Lower lobe of right lung (tissue), 2 donors: ENCODE data around the gene SH3GL1. TPM values are rescaled to one million over a fixed set of nuclear protein-coding genes. Genes with fewer than 3 reads are reported as not detected.

Experiments
- ATAC-seq, 2 donors: fragments of 200-7000 bp; cut with Tn5 transposase; one replicate each; pipeline ENCODE4 v1.9.1; 2020 to 2022; ENCODE audit warnings: mild to moderate bottlenecking in 2 of 2, moderate library complexity in 2 of 2
- DNase-seq: peaks from one replicate; pipeline ENCODE4 v3.0.0-alpha.2; 2020
- H3K27ac ChIP-seq: fragments of 200-600 bp; one replicate; pipeline ENCODE4 v1.8.0; 2022
- H3K27me3 ChIP-seq: fragments of 200-600 bp; one replicate; pipeline ENCODE4 v1.8.0; 2022; ENCODE audit warnings: low read depth
- H3K36me3 ChIP-seq: fragments of 200-600 bp; one replicate; pipeline ENCODE4 v1.8.0; 2022; ENCODE audit warnings: mild to moderate bottlenecking
- H3K4me1 ChIP-seq: fragments of 200-600 bp; one replicate; pipeline ENCODE4 v1.8.0; 2022
- H3K4me3 ChIP-seq: fragments of 200-600 bp; one replicate; pipeline ENCODE4 v1.8.0; 2022; ENCODE audit warnings: mild to moderate bottlenecking
- H3K9me3 ChIP-seq: fragments of 200-600 bp; one replicate; pipeline ENCODE4 v1.8.0; 2022
- intact Hi-C: fragments of 100-400 bp; cut with DNase I; formaldehyde crosslinking; loops from one replicate; pipeline ENCODE4 v1.11.0; 2022
- total RNA-seq: library from RNA; stranded (reverse); fragmentation: NEBNext Ultra II Directional; extraction: Animal tissue kit (Norgen Biotek cat#: 25700); gene quantifications from one replicate; pipeline ENCODE4 v1.2.1, GENCODE V29; 2021
- TF ChIP-seq, protein P1 (sequence below): fragments of 200-600 bp; IDR thresholded peaks from one replicate; pipeline ENCODE4 v1.8.0; 2022; ENCODE audit warnings: antibody characterized with exemption, mild to moderate bottlenecking
- donor health status: DM: no; HTN: yes; CAD: no; lungs with severe emphysema.

SH3GL1 gene
- total RNA-seq, 1 donor from 2014 or later, result 44.3 TPM

GRCh38 chr19:4403005-4403761, 2.8 kb upstream of the SH3GL1 start:
- peak overlapping the region; percentile 76 for H3K4me3 ChIP-seq
- H3K27me3 ChIP-seq, result no peaks in the 10 kb centered on the region
- ATAC-seq (no peak), DNase-seq (no peak)
- TF ChIP-seq, protein P1, sequence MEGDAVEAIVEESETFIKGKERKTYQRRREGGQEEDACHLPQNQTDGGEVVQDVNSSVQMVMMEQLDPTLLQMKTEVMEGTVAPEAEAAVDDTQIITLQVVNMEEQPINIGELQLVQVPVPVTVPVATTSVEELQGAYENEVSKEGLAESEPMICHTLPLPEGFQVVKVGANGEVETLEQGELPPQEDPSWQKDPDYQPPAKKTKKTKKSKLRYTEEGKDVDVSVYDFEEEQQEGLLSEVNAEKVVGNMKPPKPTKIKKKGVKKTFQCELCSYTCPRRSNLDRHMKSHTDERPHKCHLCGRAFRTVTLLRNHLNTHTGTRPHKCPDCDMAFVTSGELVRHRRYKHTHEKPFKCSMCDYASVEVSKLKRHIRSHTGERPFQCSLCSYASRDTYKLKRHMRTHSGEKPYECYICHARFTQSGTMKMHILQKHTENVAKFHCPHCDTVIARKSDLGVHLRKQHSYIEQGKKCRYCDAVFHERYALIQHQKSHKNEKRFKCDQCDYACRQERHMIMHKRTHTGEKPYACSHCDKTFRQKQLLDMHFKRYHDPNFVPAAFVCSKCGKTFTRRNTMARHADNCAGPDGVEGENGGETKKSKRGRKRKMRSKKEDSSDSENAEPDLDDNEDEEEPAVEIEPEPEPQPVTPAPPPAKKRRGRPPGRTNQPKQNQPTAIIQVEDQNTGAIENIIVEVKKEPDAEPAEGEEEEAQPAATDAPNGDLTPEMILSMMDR, result no peak
- peak overlapping the region; percentile 80 for H3K27ac ChIP-seq
- H3K4me1 ChIP-seq, result peaks cover 32% of the 10 kb centered on the region
- intact Hi-C loops, result no loop called here
- peaks cover under 1% of the 10 kb centered on the region for H3K36me3 ChIP-seq
- no peaks in the 10 kb centered on the region for H3K9me3 ChIP-seq

DNA sequence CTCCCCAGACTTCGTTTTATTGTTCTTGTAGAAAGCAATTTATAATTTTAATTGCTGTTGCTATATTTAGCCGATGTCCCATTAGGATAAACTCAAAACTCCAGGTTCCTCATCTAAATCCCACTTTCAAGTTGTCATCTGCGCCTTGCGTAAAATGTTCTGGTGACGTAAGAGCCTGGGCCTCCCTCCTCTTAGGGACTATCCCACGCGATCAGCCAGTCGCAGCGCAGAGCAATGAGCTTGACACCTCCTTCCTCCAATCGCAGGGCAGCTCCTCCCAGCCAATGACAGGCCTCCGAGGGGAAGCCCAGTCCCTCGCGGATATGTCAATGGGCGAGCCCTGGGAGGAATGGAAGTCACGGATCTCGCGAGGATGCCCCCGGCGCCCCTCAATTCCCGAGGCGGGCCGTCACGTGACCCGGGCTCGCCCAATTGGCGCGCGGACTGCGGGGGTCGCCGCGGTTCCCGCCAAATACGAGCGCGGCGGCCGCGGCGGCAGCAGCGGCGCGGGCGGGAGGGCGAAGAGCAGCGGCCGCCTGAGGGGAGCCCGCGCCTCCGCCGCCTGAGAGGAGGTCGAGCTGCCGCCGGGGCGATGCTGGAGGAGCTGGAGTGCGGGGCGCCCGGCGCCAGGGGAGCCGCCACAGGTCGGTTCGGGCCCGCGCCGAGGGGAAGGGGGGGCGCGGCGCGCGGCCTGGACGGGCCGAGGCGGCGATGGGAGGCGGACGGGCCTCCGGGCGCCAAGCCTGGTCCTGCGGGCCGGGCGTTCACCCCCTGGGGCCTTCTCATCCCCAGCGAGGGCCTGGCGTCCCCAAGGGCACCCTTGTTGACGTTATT, 2.0 kb upstream of the SH3GL1 start, which contains the start of gene CHAF1A:
Gene CHAF1A (plus strand): TSS at position 470 of the 834 bp plus-strand sequence. CDS start 123 bp downstream, at position 593.
- ATAC-seq (peak; percentile 96), DNase-seq (peak; percentile 100)
- intact Hi-C loops, result no loop called here
- no peaks in the 10 kb centered on the region for H3K27me3 ChIP-seq
- peak within 1 kb of the TSS; percentile 76 for H3K4me3 ChIP-seq
- TF ChIP-seq, protein P1, result no peak
- peaks cover 40% of the 10 kb centered on the region for H3K4me1 ChIP-seq
- peak within 1 kb of the TSS; percentile 80 for H3K27ac ChIP-seq
- no peaks in the 10 kb centered on the region for H3K9me3 ChIP-seq
- peaks cover 8% of the 10 kb centered on the region for H3K36me3 ChIP-seq

GRCh38 chr19:4401769-4402170, 1.4 kb upstream of the SH3GL1 start:
- no peak for ATAC-seq
- peak overlapping the region; percentile 76 for H3K4me3 ChIP-seq

GRCh38 chr19:4399812-4400134, 574 bp downstream of the SH3GL1 start:
- peak; percentile 44 to 47 for ATAC-seq
- peaks cover 51% of the 10 kb centered on the region for H3K4me1 ChIP-seq
- no peak for DNase-seq

More at GRCh38 chr19:4401769-4402170, 1.4 kb upstream of the SH3GL1 start:
- Histone ChIP-seq H3K27me3 (no peaks in the 10 kb centered on the region), H3K4me1 (peaks cover 46% of the 10 kb centered on the region), H3K36me3 (peaks cover 15% of the 10 kb centered on the region), H3K9me3 (no peaks in the 10 kb centered on the region), H3K27ac (peak overlapping the region; percentile 80)
- no peak for DNase-seq
- intact Hi-C loops, result no loop called here
- TF ChIP-seq, protein P1, result no peak

More at GRCh38 chr19:4399812-4400134, 574 bp downstream of the SH3GL1 start:
- TF ChIP-seq, protein P1, result no peak
- peak overlapping the region; percentile 97 for H3K4me3 ChIP-seq
- H3K36me3 ChIP-seq, result peaks cover 34% of the 10 kb centered on the region
- intact Hi-C loops, result no loop called here
- peak overlapping the region; percentile 94 for H3K27ac ChIP-seq
- H3K27me3 ChIP-seq, result no peaks in the 10 kb centered on the region
- no peaks in the 10 kb centered on the region for H3K9me3 ChIP-seq
